Left renal pelvis (tissue), 4 donors: ENCODE measurements around the gene PTPA. TPM values are rescaled to one million over a fixed set of nuclear protein-coding genes. Genes with fewer than 3 reads are reported as not detected.

Source experiments
- DNase-seq, 4 donors: peaks; one replicate each; pipeline ENCODE4 v3.0.0-alpha.2; 2013; ENCODE audit warnings: low read depth in 4 of 4, low spot score in 3 of 4
- polyA plus RNA-seq, 4 donors: library from polyadenylated mRNA; unstranded; fragments of 120-200 nt; gene quantifications; one replicate each; pipeline ENCODE4 v1.2.1, GENCODE V29; 2013; ENCODE audit not compliant: insufficient read length in 4 of 4

Gene PTPA
- polyA plus RNA-seq, 4 donors, result 94.0 to 126 (median 105) TPM

DNA sequence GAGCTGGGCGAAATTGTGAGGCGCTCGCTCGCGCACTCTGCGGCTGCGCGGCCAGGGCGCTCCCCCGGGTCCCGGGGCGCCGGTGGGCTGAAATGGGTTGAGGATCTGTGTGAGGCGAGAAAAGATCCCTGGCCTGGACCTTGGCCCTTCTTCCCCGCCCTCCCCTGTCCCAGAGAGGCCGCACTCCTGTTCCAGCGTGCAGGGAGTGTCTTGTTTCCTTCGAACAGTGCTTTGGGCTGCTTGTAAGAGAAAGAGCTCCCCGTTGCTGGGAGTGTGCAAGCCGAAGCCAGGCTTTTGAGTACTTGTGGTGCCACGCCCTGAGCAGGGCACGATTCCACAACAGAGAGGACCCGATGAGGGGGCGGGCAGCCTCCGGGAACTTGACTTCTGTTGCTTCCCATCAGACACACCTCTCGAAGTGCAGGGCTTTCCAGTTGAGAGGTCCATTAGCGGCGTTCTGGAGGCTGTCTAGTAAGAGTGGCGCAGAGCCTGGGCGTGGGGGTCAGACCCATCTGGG lies 29.8 kb upstream of the PTPA start:
- DNase-seq, result no peak

DNA sequence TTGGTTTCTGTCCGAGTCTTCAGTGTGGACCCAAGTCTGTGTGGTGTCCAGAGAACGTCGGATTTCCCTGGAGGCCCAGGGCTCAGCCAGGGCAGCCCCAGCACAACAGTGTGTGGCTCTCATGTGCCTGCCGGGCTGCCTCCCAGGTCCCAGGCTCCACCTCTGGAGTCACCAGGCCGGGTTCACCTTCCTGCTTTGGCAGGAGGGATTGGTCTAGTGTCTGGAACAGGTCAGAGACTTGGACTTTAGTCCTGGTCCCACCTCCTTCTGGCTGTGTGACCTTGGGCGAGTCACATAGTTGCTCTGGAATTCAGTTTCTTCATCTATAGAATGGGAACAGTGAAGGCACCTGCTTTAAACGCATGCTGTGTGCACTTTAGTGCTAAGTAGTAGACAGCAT lies 27.1 kb upstream of the PTPA start:
- DNase-seq, result no peak

DNA sequence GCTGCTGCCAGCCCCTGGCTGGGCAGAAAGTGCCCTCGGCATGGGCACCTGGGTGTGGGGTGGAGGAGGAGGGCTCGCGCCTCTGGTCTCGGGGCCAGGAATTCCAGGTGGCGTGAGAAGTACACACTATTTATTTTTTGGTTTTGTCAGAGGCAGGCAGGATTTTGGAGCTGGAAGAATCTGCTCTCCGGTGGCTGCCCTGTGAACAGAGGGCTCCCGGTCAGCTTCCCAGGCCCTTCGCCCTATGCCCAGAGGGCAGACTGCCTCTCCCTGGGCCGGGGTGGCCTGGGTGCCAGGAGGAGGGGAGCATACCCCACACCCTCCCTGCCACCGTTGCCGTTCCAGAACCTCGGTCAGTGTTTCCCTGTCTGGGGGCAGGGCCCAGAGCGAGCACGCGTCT lies 22.0 kb upstream of the PTPA start:
- no peak for DNase-seq

DNA sequence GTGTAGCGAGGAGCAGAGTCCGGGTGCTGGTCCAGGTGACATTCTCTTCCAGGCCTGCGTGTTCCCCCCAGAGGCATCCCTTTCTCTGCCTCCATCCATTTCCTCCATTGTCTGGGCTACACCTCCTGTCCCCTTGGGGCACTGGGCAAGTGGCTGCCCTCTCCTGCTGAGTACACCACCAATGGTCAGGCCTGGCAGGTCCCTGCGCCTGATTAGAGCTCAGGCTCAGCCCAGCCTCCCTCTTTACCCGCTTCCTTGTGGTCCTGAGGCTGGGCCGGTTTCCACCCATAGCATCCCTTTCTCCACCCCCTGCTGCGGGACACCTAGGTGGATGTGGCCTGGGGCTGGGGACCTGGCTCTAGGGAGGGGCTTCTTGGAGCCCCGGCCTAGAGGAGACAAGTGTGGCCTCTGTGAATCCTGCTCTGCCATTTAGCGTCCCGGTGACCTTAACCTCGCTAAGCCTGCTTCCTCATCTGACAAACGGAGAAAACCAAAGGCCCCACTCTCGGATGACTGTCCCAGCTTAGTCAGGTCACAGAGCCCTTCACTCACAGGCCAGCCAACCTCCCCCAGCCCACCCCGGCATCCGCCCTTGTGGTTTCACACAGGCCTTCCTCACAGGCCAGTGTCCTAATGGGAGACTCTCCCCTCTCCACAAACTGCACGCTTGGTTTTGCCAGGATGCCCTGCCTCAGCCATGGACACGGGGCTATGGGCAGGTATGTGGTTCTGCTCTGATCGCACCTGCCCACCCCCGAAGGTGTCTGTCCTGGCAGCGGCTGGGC lies 17.4 kb upstream of the PTPA start:
- no peak for DNase-seq

DNA sequence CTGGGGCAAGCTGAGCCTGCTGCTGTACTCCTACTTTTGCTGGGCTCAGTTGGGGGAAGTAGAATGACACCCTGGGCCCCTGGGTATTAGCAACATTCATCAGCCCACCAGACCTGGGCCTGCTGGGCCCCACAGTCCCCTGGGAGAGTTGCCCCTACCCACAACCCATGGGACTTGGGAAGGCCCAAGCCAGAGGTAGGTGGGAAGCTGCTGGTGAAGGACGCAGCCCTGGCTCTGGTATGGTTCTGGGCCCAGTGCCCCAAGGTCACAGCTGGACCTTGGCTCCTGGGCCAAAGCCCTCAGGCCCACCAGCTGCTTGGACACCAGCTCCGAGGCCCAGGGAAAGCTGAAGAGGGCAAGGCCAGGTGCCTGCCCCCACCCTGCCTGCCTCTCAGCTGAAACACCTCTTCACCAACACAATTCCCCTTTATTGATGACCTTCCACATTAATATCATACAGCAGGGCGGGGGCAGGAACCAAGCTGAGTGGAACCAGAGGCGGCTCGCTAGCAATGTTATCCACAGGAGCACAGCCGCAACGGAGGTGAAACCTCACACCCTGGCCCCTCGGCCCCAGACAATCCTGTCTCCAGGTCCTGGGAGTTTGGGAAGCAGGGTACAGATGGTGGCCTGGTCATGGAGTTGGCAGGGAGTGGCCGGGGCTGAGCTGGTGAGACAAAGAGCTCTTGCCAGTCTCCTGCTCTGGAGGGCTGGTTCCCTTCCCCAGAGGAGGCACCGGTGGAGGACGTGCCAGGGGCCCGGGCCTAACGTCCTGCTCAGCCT lies 16.6 kb upstream of the PTPA start:
- DNase-seq, result no peak

DNA sequence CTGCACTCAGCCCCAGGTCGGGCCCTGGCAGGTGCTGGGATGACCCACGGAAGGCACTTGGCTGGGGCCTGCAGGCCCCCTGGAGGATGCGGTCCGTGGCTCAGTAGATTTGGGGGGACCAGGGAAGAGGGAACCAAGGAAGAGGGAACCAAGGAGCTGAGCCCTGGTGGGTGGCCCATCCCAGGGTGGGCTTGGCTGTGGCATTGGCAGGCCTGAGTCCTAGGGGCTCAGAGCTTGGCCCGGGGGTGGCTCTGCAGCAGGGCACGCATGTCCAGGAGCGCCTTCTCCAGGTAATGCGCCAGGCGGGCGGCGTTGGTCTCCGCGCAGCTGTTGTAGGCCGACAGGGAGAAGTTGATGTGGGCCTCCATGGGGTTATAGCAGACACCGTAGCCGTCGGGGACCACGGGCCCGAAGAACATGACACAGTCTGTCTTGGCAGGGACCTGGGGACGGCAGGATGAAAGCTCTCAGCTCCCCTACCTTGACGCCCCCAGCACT lies 16.0 kb upstream of the PTPA start:
- DNase-seq, result no peak

DNA sequence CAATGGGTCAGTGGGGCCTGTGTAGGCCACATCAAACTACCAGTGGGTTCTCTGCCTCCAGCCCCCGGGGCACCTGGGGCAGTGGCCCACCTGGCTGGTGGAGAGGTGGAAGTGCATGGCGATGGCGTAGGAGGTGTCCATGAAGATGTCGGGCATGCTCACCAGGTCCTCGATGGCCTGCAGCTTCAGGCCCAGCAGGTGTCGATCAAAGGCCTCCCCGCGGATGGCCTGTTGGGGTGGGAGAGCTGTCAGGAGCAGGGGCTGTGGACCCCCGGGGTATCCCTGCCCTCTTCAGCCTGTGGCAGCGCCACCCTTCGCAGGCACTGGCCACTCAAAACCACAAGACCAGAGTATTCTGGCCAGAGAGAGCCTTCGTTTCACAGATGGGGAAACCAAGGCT lies 15.3 kb upstream of the PTPA start:
- no peak for DNase-seq

DNA sequence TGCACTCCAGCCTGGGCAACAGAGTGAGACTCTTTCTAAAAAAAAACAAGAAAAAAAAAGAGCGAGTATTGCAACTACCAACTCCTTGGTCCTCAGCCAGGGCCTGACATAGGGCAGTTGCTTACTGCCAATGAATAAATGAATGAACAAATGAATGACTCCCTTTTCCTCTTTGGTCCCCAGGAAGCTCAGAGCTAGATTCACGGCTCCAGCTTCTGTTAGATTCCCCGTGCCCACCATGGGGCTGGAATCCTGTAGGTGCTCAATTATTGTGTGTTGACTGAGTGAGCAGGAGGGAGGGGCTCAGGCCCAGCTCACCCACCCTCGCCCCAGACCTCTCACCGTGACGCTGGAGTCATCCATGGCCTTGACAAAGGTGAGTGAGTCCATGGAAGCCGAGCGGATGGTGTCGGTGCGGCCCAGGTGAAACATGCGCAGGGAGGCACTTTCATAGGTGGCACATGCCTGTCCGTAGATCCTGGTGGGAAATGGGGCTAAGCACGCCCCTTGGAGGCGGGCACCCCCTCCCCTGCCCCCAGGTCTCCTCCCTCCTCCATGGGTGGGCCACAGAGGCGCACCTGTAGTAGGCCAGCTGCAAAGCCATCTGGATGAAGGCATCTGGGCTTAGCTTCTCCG lies 13.4 kb upstream of the PTPA start:
- DNase-seq, result no peak

DNA sequence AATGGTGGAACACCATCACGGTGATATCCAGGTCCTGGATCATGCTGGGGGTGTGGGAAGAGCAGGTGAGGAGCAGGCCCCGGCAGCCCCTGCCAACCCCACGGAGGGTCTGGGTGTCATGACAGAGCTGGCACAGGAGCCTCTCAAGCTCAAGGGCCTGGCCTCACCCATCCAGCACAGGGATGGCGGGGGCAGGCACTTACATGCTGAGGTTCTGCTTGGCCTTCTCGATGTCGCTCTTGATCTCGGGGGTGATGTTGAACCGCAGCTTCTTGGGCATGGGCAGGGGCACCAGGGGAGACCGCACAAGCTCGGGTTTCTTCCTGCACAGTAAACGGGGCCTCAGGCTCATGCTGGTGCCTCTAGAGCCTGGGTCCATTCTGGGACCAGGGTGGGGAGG lies 12.9 kb upstream of the PTPA start:
- no peak for DNase-seq

DNA sequence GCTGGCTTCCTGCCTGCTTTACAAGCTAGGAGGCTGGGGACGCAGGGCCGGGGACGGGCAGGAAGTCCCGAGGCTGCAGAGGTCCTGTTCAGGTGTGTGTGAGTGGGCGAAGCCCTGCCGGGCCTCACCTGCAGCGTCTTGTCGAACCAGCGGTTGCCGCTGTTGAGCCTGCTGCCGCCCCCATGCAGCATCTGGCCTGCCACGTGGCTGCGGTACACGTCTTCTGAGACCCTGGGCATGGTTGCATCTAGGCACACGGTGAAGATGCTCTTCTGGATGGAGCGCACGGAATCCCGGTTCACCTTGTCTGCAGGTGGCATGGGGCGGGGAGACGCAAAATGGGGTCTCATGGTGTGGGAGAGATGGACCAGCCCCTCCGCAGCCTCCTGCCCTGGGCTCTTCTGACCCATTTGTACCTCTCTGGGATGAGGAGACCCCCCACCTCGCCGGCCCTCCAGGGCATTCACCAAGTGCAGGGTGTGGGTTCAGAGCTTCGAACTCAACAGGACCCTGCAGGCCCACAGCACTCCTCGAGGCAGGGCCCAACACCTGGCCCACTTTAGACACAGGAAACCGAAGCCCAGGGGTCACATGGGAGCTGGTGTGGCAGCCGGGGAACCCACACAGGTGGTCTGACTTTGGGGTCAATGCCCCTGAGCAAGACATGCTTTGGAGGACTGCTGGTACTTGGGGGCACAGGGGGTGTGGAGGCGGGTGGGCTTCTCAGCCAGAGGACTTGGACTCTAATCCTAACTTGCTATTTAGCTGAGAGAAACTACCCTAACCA lies 10.6 kb upstream of the PTPA start:
- DNase-seq, result no peak

DNA sequence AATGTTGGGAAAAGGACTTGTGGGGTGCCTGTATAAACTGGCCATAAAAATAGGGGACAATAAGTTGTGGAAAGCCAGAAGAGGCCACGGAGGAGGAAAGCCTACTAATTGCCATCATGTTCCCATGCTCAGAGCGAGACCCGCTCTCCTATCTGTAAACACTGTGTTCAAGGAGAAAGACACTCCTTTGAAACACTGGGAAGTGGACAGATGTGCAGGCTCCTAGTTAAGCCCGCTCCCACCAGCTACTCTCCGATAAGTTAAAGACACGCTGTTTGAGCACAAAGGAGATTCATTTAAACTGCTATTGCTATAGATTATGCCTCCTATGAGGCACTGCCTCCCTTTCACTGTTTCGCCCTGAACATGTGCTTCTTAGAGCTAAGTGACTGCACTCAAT lies 9.9 kb upstream of the PTPA start:
- DNase-seq, result no peak

DNA sequence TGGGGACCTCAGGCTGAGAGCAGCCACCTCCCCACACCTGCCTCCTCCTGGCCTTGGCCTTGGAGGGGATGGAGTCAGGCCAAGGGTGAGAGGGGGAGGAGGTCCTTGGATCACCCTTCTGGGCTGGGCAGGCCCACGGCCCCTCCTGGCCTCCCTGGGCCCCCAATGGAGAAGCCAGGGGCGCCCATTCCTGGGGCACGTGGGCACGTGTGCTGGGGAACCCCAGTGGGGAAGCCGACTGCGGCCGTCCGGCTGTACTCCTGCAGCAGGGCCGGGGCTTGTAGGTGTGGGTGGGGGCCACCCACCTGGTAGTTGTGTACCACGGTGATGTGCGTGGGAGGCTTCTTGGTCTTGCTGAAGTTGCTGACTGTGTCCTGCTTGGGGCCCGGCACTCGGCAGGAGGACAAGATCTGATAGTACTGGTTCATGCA lies 9.1 kb upstream of the PTPA start:
- no peak for DNase-seq

DNA sequence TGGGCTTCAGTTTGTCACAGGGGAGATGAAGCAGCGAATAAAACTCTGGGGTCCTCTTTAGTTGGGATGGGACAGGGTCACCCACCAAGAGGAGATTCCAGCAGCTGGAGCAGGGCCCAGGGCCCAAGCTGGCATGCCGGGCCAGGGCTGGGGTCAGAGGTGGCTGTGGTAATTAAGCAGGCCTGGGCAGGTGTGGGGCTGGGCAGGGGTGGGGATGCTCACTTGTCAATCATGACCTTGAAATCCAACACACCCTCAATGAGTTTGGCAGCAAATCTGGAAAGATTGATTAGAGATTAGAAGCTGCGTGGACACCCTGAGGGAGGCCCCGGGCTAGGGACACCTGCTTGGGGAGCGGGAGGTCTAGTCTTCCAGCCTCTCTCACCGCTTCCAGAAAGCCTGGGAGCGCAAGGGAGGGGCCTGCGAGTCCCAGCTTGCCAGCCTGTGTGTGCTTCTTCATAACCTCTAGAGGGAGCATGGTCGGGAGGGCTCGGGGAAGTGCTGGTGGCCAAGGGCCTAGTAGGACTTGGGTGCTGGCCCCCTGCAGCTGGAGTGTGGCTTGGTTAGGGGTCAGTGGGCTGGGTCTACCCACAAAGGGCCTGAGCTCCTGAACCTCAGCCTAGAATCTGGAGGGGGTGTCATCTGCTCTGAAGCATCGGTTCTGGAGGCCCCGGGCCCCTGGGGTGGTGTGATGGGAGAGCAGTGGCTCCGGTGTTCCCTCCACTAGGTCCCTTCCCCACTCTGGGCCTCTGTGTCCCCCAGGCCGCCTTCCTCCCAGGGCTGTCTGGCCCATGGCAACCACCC lies 8.2 kb upstream of the PTPA start:
- no peak for DNase-seq

DNA sequence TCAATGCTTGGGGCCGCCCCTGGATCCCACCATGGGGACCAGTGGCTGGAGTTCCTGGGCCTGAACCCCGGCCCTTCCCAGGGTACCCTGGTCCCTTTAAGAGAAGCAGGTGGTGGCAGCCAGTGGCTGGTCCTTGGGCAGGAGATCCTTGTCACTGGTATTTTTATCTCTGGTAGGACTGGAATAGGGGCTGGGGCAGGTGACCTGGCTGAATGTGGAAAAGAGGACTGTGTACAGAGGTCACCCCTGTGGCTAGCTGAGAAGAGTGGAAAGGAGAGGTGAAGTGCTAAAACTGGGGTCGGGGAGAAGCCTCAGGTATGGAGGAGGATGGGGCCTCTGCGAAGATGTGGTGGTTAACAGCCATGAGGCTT lies 7.6 kb upstream of the PTPA start:
- DNase-seq, result no peak

DNA sequence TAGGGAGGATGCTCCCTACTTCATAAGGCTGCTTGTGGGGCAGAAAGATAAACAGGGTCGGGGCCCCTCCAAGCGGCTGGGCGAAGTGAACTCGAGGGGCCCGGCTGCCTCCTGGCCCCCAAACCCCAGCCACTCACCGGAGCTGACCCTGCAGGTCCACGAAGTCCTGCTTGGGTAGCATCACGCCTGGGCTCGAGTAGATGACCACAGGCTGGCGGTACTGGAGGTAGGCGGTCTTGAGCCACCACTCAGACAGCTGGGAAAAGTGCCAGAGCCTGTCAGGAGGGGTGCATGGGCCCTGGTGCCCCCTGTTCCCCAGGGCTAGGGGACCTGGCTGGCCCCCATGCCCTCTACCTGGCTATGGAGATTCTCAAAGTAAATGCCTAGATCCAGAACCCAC lies 7.2 kb upstream of the PTPA start:
- no peak for DNase-seq

DNA sequence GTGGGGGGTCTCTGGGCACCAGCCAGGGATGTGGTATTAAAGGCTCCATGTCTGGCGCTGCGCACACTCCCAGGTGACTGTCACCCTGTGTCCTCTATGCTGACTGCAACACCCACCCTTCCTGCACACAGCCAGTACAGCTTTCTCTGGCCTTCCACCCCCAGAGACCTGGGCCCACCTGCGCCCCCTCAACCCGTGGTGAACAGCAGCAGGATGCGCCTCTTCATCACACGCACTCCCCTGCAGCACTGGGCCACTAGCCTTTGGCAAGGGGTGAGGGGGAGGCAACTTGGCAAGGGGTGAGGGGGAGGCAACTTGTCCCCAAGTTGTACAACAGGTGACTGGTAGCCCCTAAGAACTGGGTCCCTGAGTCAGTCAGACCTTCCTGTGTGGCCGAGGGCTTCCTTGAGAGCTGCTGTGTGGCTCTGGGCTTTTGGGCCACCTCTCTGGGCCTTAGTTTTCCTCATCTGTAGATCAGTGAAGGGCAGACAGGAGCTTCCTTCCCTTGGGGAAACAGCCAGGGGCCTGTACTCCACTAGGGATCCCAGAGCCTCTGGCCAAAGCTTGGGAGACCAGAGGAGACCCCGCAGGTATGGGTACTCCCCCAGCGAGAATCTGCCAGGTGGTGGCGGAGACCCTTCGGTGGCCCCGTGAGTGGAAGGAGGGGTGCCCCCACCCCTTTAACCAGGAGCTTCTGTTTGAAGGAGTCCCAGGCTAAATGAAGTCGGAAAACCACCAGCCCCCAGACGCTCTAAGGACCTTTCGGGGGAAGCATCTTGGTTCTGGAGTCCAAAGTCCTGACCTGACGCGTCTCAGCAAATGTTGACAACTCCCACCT lies 5.1 kb upstream of the PTPA start:
- DNase-seq, result no peak

DNA sequence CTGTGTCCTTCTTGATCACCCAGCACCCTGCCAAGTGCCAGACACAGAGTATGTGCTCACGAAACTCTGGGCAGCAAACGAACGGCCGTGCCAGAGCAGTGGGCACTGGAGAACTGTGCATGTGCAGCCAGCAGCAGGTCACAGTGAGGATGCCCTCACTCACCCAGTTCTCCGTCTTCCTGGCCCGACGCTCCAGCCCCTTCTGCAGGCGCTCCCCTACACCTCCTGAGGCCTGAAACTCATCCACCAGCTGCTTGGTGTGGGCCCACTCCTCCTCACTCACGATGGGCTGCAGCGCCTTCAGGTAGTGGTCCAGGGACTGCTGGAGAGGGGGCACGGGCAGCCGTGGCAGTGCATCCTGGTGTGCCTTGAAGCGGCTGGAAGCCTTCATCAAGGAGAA lies 3.6 kb upstream of the PTPA start:
- DNase-seq, result no peak

DNA sequence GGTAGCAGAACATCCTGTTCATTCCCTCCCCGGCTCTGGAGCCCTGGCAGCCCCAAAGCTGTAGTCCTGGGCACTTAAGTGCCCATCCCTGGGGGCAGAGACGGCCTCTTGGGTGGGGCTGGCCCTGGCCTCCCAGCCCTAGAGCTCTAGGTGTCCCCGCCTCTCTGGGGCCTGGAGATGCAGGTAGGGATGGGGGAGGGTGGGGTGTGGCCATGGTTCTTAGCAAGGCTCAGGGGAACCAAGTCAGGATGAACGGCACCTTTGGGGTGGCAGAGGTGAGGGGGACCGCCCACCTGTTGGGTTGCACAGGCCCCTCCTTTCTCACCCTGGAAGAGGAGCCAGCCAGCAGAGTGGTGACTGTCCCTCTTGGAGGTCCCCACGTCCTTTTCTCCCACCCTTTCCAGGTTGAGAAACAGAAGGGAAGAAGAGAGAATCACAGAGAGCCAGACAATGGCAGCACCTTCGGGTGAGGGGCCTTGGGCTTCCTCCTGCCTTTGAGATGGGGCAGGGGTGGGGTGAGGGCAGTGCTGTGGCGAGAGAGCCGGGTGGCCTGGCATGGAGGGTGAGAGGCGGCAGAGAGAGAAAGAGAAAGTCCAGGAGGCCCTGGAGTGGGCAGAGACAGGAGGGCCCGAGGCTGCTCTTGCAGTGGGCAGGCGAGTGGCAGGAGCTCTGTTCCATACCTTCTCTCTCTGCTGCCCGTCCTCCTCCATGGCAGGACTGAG lies 3.0 kb upstream of the PTPA start:
- DNase-seq, result no peak
